Thyroid gland (tissue), 4 donors: Measurements from ENCODE around the gene PIAS4. TPM values are rescaled to one million over a fixed set of nuclear protein-coding genes. Genes with fewer than 3 reads are reported as not detected.

Experiments
- DNase-seq, 2 donors: peaks; one replicate each; pipeline ENCODE4 v3.0.0-alpha.2; 2019
- H3K27ac ChIP-seq, 3 donors: fragments of 200-600 bp; sonication (generic); 1 replicate in 2 of 3; 2 replicates in 1 of 3; pipeline ENCODE4 v1.5.1; 2016 to 2019; ENCODE audit warnings: mild to moderate bottlenecking in 1 of 3, moderate library complexity in 1 of 3
- H3K27me3 ChIP-seq: fragments of 200-600 bp; sonication (generic); one replicate; pipeline ENCODE4 v1.5.1; 2019
- H3K36me3 ChIP-seq, 2 donors: fragments of 200-600 bp; sonication (generic); one replicate each; pipeline ENCODE4 v1.5.1; 2016 to 2019
- H3K4me1 ChIP-seq, 2 donors: fragments of 200-600 bp; sonication (generic); one replicate each; pipeline ENCODE4 v1.5.1; 2017 to 2019
- H3K4me3 ChIP-seq, 3 donors: fragments of 200-600 bp; sonication (generic); replicated peaks in 1 of 3; 1 replicate in 2 of 3; 2 replicates in 1 of 3; pipeline ENCODE4 v1.5.1; 2016; ENCODE audit warnings: mild to moderate bottlenecking in 1 of 3
- H3K9me3 ChIP-seq: fragments of 200-600 bp; sonication (generic); one replicate; pipeline ENCODE4 v1.5.1; 2017
- POLR2A ChIP-seq, 2 donors: fragments of 450-650 bp; IDR thresholded peaks; one replicate each; pipeline ENCODE4 v1.6.1; 2017; ENCODE audit warnings: antibody characterized with exemption in 2 of 2, mild to moderate bottlenecking in 2 of 2, moderate library complexity in 1 of 2
- WGBS, 2 donors: methylation state at CpG; one replicate each; pipeline ENCODE4 v1.1.5; 2017; 5-methylcytosine and 5-hydroxymethylcytosine counted together
- intact Hi-C: fragments of 100-400 bp; cut with DNase I; formaldehyde crosslinking; loops from one replicate; pipeline ENCODE4 v1.15.1; 2023
- total RNA-seq, 4 donors: library from RNA; depleted of rRNA; stranded (reverse); fragments of >200 nt; gene quantifications; one replicate each; pipeline ENCODE4 v1.2.3, GENCODE V29; 2016
- TF ChIP-seq, protein P1 (sequence below), 6 experiments: fragments of 200-600 bp in 3 of 6; fragments of 450-650 bp in 3 of 6; sonication (generic) in 3 of 6; IDR thresholded peaks; one replicate each; pipeline ENCODE4 v1.5.1; 2016 to 2019; ENCODE audit warnings: antibody characterized with exemption in 6 of 6, mild to moderate bottlenecking in 2 of 6, inconsistent platforms in 1 of 6, moderate library complexity in 1 of 6

PIAS4 gene
- total RNA-seq, 4 donors from 2014 or later: 14.7 to 32.3 (median 16.0) TPM

DNA sequence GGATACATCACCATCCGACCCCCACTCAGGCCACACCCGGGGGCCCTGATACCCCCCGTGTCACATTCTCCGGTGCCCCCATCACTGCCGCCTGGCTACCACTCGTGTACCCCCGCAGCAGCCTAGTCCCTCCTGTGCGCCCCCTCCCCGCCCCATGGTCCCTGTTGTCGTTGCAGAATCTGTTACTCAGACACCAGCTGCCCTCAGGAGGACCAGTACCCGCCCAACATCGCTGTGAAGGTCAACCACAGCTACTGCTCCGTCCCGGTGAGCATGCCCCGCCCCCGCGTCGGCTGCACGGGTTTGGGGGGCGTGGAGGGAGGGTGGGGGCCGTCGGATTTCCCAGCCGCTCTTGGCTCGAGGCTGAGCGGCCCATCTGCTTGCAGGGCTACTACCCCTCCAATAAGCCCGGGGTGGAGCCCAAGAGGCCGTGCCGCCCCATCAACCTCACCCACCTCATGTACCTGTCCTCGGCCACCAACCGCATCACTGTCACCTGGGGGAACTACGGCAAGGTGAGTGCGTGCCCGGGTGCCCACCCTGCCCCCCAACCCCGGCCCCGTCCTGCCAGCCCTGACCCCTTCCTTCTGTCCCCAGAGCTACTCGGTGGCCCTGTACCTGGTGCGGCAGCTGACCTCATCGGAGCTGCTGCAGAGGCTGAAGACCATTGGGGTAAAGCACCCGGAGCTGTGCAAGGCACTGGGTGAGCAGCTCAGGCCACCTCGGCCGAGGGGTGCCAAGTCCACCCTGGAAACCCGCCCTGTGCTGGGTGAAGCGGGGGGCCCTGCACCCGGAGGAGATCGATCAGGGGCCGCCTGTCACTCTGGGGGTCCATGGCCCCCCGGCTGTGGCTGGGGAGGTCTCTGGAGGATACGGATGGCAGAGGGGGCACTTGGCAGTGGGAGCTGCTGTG lies 21.1 kb downstream of the PIAS4 start:
- H3K36me3 ChIP-seq: peaks cover 7 to 21% of the 10 kb centered on the region in 2 donors
- 93 to 94% methylated on average over 33 to 44 of the region's 48 CpGs for WGBS, 2 donors
- no peaks in the 10 kb centered on the region for H3K27me3 ChIP-seq
- TF ChIP-seq, protein P1, sequence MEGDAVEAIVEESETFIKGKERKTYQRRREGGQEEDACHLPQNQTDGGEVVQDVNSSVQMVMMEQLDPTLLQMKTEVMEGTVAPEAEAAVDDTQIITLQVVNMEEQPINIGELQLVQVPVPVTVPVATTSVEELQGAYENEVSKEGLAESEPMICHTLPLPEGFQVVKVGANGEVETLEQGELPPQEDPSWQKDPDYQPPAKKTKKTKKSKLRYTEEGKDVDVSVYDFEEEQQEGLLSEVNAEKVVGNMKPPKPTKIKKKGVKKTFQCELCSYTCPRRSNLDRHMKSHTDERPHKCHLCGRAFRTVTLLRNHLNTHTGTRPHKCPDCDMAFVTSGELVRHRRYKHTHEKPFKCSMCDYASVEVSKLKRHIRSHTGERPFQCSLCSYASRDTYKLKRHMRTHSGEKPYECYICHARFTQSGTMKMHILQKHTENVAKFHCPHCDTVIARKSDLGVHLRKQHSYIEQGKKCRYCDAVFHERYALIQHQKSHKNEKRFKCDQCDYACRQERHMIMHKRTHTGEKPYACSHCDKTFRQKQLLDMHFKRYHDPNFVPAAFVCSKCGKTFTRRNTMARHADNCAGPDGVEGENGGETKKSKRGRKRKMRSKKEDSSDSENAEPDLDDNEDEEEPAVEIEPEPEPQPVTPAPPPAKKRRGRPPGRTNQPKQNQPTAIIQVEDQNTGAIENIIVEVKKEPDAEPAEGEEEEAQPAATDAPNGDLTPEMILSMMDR (IDR thresholded peaks at IDR 0.05): no peak
- TF ChIP-seq POLR2A (IDR thresholded peaks at IDR 0.05): no peak
- no peaks in the 10 kb centered on the region for H3K9me3 ChIP-seq
- H3K4me1 ChIP-seq: no peaks in the 10 kb centered on the region
- DNase-seq: no peak
- no peak overlapping the region for H3K27ac ChIP-seq
- intact Hi-C loops: no loop called here
- no peak overlapping the region for H3K4me3 ChIP-seq

DNA sequence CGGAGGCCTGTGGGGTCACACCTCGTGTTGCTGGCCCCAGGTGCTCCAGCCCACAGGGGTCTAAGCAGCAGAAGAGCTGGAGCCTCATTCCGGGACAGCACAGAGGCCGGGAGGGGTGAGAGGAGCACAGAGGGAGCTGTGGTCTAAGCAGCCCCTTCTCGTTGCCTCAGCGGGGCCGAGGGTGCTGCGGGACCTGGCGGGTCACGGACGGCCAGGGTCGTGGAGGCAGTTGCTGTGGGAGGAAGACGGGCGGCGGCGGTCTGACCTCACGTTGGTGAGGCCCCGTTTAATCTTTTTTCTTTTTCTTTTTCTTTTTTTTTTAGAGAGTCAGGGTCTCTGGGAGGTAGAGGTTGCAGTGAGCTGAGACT lies 21.7 kb downstream of the PIAS4 start:
- H3K27ac ChIP-seq: no peak overlapping the region
- intact Hi-C loops: no loop called here
- H3K9me3 ChIP-seq: no peaks in the 10 kb centered on the region
- H3K4me1 ChIP-seq: no peaks in the 10 kb centered on the region
- no peak for DNase-seq
- TF ChIP-seq POLR2A (IDR thresholded peaks at IDR 0.05): no peak
- H3K4me3 ChIP-seq: no peak overlapping the region
- H3K27me3 ChIP-seq: no peaks in the 10 kb centered on the region
- WGBS, 2 donors: 95 to 97% methylated on average over 18 of the region's 18 CpGs
- peaks cover 7 to 25% of the 10 kb centered on the region in 2 donors for H3K36me3 ChIP-seq

DNA sequence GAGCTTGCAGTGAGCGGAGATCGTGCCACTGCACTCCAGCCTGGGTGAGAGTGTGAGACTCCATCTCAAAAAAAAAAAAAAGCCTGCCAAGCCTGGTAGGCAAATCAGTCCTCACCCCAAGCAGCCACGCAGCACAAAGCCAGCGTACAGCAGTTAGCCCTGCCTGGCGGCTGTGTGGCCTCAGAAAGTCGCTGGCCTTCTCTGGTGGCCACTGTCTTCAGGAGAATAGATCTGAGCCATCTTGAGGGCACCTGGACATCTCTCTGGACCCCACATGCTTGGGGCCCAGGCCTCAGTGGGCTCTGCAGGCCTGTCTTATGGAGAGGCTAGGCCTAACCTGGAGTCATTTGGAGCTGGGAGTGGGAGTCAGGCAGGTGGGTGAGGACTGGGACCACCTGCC lies 23.0 kb downstream of the PIAS4 start:
- H3K27me3 ChIP-seq: no peaks in the 10 kb centered on the region
- TF ChIP-seq POLR2A (IDR thresholded peaks at IDR 0.05): no peak
- TF ChIP-seq, protein P1 (IDR thresholded peaks at IDR 0.05): no peak
- intact Hi-C loops: no loop called here
- H3K36me3 ChIP-seq: peaks cover 7 to 29% of the 10 kb centered on the region in 2 donors
- H3K27ac ChIP-seq: no peak overlapping the region
- H3K4me3 ChIP-seq: no peak overlapping the region
- WGBS, 2 donors: 93 to 97% methylated on average over 6 of the region's 6 CpGs
- no peaks in the 10 kb centered on the region for H3K9me3 ChIP-seq
- no peak for DNase-seq
- no peaks in the 10 kb centered on the region for H3K4me1 ChIP-seq

DNA sequence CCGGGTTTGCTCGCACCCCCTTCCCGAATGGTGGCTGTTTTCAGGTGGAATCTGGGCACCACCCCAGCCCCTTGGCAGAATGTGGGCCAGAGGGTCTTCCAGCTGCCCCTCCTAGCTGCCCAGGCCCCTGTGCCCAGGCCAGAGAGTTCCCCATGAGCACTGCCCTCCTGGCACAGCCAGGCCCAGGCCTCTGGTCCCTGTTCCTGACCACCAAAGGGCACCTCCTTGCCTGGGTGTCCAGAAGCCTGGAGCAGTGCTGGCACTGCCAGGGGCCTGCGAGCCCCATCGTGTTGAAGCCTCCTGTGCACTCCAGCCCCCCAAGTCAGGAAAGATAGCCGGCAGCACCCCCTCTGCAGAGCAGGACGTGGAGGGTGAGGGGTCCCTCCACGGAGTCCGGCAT lies 23.4 kb downstream of the PIAS4 start:
- no peak overlapping the region for H3K27ac ChIP-seq
- no peaks in the 10 kb centered on the region for H3K4me1 ChIP-seq
- 78 to 96% methylated on average over 3 to 9 of the region's 9 CpGs for WGBS, 2 donors
- H3K27me3 ChIP-seq: no peaks in the 10 kb centered on the region
- no peak for TF ChIP-seq POLR2A (IDR thresholded peaks at IDR 0.05)
- TF ChIP-seq, protein P1 (IDR thresholded peaks at IDR 0.05): no peak
- H3K4me3 ChIP-seq: no peak overlapping the region
- H3K36me3 ChIP-seq: peaks cover 7 to 29% of the 10 kb centered on the region in 2 donors
- H3K9me3 ChIP-seq: no peaks in the 10 kb centered on the region
- no peak for DNase-seq
- intact Hi-C loops: no loop called here

DNA sequence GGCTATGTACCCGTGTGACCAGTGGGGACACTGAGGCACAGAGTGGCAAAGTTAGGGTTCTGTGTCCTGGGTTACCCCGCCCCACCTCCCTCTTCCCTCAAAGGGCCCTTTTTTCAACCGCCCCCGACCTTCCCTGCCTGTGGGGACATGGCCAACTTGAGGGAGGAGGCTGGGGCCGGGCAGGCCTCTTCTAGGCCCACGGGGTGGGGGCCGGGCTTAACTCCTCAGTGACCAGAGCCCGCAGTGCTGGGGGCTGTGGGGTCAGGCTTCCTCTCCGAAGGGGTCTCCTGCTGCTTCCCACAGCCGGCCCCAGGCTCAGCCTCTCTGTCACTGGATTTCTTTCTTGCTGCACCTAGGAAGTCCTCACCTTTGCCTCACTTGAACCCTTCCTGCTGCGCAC lies 23.9 kb downstream of the PIAS4 start:
- H3K4me1 ChIP-seq: no peaks in the 10 kb centered on the region
- WGBS, 2 donors: 78 to 87% methylated on average over 7 to 8 of the region's 11 CpGs
- H3K9me3 ChIP-seq: no peaks in the 10 kb centered on the region
- no peak overlapping the region for H3K27ac ChIP-seq
- no peaks in the 10 kb centered on the region for H3K27me3 ChIP-seq
- intact Hi-C loops: no loop called here
- no peak for DNase-seq
- no peak overlapping the region for H3K4me3 ChIP-seq
- peaks cover 7 to 29% of the 10 kb centered on the region in 2 donors for H3K36me3 ChIP-seq
- TF ChIP-seq, protein P1 (IDR thresholded peaks at IDR 0.05): no peak
- TF ChIP-seq POLR2A (IDR thresholded peaks at IDR 0.05): no peak
